HEK293 (cell line): Measurements from ENCODE around the gene MORC4.
"Not testable (repeated sequence)": the region's sequence is repeated elsewhere in the genome, so short reads cannot be mapped to it uniquely, and the experiment has no call there.

Experiments used
- ZNF274 ChIP-seq, 2 experiments: fragments of 200-500 bp in 1 of 2; fragments of 450-650 bp in 1 of 2; sonication (Bioruptor generic) in 1 of 2; formaldehyde crosslinking in 1 of 2; IDR thresholded peaks; 2 replicates each; pipeline versions ENCODE4 v1.5.1 to v1.6.1; 2014 to 2016; ENCODE audit warnings: borderline replicate concordance in 1 of 2, inconsistent platforms in 1 of 2, low read length in 1 of 2, missing biosample characterization in 1 of 2, missing genetic modification characterization in 1 of 2
- ZNF660 ChIP-seq: fragments of 450-650 bp; IDR thresholded peaks from 2 replicates; pipeline ENCODE4 v1.5.1; 2018; ENCODE audit warnings: missing biosample characterization, mild to moderate bottlenecking, missing genetic modification characterization
- ZNF785 ChIP-seq: fragments of 450-650 bp; formaldehyde crosslinking; IDR thresholded peaks from 2 replicates; pipeline ENCODE4 v1.5.1; 2016; ENCODE audit warnings: missing biosample characterization, missing genetic modification characterization
- ZSCAN16 ChIP-seq: fragments of 450-650 bp; formaldehyde crosslinking; IDR thresholded peaks from 2 replicates; pipeline ENCODE4 v1.5.1; 2016; ENCODE audit warnings: missing biosample characterization, missing genetic modification characterization
- ZSCAN30 ChIP-seq: fragments of 450-650 bp; IDR thresholded peaks from 2 replicates; pipeline ENCODE4 v1.5.1; 2018; ENCODE audit warnings: missing biosample characterization, mild to moderate bottlenecking, missing genetic modification characterization, moderate library complexity
- TF ChIP-seq, protein P1 (sequence below): fragments of 450-650 bp; formaldehyde crosslinking; IDR thresholded peaks from 2 replicates; pipeline ENCODE4 v1.5.1; 2016; ENCODE audit warnings: missing biosample characterization, missing genetic modification characterization
- TF ChIP-seq, protein P2 (sequence below): fragments of 450-650 bp; IDR thresholded peaks from 2 replicates; pipeline ENCODE4 v1.5.1; 2018; ENCODE audit warnings: missing biosample characterization, missing genetic modification characterization

DNA sequence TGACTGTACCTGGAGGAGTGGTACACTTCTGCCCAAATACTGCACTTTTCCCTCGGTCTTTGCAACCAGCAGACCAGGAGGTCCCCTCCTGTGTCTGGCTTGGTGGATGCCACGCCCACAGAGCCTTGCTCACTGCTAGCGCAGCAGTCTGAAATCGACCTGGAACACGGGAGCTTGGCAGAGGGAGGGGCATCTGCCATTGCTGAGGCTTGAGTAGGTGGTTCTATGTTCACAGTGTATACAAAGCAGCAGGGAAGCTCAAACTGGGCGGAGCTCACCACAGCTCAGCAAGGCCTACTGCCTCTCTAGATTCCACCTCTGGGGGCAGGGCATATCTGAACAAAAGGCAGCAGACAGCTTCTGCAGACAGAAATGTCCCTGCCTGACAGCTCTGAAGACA lies 33.5 kb downstream of the MORC4 start:
- TF ChIP-seq ZNF785; ZNF274 (IDR thresholded peaks at IDR 0.05; ENCODE audit: low read length); ZNF274 (tag by site-specific recombination; IDR thresholded peaks at IDR 0.05; ENCODE audit: borderline replicate concordance); ZNF660 (tag by site-specific recombination); ZSCAN16 (tag by site-specific recombination); ZSCAN30: not testable (repeated sequence)
- TF ChIP-seq, protein P1, sequence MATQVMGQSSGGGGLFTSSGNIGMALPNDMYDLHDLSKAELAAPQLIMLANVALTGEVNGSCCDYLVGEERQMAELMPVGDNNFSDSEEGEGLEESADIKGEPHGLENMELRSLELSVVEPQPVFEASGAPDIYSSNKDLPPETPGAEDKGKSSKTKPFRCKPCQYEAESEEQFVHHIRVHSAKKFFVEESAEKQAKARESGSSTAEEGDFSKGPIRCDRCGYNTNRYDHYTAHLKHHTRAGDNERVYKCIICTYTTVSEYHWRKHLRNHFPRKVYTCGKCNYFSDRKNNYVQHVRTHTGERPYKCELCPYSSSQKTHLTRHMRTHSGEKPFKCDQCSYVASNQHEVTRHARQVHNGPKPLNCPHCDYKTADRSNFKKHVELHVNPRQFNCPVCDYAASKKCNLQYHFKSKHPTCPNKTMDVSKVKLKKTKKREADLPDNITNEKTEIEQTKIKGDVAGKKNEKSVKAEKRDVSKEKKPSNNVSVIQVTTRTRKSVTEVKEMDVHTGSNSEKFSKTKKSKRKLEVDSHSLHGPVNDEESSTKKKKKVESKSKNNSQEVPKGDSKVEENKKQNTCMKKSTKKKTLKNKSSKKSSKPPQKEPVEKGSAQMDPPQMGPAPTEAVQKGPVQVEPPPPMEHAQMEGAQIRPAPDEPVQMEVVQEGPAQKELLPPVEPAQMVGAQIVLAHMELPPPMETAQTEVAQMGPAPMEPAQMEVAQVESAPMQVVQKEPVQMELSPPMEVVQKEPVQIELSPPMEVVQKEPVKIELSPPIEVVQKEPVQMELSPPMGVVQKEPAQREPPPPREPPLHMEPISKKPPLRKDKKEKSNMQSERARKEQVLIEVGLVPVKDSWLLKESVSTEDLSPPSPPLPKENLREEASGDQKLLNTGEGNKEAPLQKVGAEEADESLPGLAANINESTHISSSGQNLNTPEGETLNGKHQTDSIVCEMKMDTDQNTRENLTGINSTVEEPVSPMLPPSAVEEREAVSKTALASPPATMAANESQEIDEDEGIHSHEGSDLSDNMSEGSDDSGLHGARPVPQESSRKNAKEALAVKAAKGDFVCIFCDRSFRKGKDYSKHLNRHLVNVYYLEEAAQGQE (tag by site-specific recombination) = not testable (repeated sequence)
- TF ChIP-seq, protein P2, sequence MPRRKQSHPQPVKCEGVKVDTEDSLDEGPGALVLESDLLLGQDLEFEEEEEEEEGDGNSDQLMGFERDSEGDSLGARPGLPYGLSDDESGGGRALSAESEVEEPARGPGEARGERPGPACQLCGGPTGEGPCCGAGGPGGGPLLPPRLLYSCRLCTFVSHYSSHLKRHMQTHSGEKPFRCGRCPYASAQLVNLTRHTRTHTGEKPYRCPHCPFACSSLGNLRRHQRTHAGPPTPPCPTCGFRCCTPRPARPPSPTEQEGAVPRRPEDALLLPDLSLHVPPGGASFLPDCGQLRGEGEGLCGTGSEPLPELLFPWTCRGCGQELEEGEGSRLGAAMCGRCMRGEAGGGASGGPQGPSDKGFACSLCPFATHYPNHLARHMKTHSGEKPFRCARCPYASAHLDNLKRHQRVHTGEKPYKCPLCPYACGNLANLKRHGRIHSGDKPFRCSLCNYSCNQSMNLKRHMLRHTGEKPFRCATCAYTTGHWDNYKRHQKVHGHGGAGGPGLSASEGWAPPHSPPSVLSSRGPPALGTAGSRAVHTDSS = not testable (repeated sequence)
